Testis (tissue), 2 donors: ENCODE measurements around the gene SCRN1.

Source experiments
- POLR2A ChIP-seq: fragments of 450-650 bp; IDR thresholded peaks from one replicate; pipeline ENCODE4 v1.6.1; 2017; ENCODE audit warnings: antibody characterized with exemption, mild to moderate bottlenecking, moderate library complexity
- TF ChIP-seq, protein P1 (sequence below), 3 experiments: fragments of 450-650 bp in 2 of 3; fragments of 200-600 bp in 1 of 3; sonication (generic) in 1 of 3; IDR thresholded peaks; one replicate each; pipeline ENCODE4 v1.5.1; 2016 to 2019; ENCODE audit warnings: antibody characterized with exemption in 3 of 3, mild to moderate bottlenecking in 2 of 3, moderate library complexity in 1 of 3

DNA sequence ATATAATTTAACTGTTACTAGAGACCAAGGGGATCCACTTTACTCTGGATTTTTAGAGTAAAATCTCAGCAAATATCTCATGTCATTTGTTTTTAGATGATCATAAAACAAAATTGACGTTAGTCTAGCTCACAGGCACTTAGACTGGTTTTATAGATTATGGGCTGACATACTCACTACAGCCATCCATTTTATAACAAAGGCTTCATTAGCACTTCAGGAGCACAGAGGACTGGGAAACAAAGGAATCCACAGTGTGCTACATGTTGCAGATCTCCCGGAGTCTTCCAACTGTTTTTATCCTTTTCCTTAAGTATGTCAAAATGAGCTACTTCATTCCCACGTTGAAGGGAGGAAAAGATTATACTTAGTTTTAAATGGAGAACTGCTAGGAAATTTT lies 15.9 kb upstream of the SCRN1 start:
- TF ChIP-seq, protein P1, sequence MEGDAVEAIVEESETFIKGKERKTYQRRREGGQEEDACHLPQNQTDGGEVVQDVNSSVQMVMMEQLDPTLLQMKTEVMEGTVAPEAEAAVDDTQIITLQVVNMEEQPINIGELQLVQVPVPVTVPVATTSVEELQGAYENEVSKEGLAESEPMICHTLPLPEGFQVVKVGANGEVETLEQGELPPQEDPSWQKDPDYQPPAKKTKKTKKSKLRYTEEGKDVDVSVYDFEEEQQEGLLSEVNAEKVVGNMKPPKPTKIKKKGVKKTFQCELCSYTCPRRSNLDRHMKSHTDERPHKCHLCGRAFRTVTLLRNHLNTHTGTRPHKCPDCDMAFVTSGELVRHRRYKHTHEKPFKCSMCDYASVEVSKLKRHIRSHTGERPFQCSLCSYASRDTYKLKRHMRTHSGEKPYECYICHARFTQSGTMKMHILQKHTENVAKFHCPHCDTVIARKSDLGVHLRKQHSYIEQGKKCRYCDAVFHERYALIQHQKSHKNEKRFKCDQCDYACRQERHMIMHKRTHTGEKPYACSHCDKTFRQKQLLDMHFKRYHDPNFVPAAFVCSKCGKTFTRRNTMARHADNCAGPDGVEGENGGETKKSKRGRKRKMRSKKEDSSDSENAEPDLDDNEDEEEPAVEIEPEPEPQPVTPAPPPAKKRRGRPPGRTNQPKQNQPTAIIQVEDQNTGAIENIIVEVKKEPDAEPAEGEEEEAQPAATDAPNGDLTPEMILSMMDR (IDR thresholded peaks at IDR 0.05) = no peak
- no peak for TF ChIP-seq POLR2A
